Peyer's patch (tissue), 4 donors: Measurements from ENCODE around the gene EDA. TPM values are rescaled to one million over a fixed set of nuclear protein-coding genes. Genes with fewer than 3 reads are reported as not detected.
A peak's percentile ranks its signal among the peaks of the same experiment; 100 is the strongest.

Experiments
- DNase-seq, 3 donors: peaks; one replicate each; pipeline ENCODE4 v3.0.0-alpha.2; 2017 to 2019
- H3K27ac ChIP-seq, 4 donors: fragments of 200-600 bp; sonication (generic); one replicate each; pipeline ENCODE4 v1.5.1; 2016 to 2019
- H3K27me3 ChIP-seq, 2 donors: fragments of 200-600 bp; sonication (generic); one replicate each; pipeline ENCODE4 v1.5.1; 2019
- H3K36me3 ChIP-seq, 3 donors: fragments of 200-600 bp; sonication (generic); one replicate each; pipeline ENCODE4 v1.5.1; 2016 to 2019
- H3K4me1 ChIP-seq, 4 donors: fragments of 200-600 bp; sonication (generic); one replicate each; pipeline ENCODE4 v1.5.1; 2016 to 2019
- H3K4me3 ChIP-seq, 4 donors: fragments of 200-600 bp; sonication (generic); 1 replicate in 3 of 4; 2 replicates in 1 of 4; pipeline ENCODE4 v1.5.1; 2016 to 2019; ENCODE audit warnings: mild to moderate bottlenecking in 1 of 4
- H3K9me3 ChIP-seq, 4 donors: fragments of 200-600 bp; sonication (generic); one replicate each; pipeline ENCODE4 v1.5.1; 2016 to 2019; ENCODE audit warnings: mild to moderate bottlenecking in 1 of 4
- POLR2A ChIP-seq, 2 donors: fragments of 450-650 bp; IDR thresholded peaks; one replicate each; pipeline ENCODE4 v1.5.1; 2017; ENCODE audit warnings: antibody characterized with exemption in 2 of 2, mild to moderate bottlenecking in 2 of 2, moderate library complexity in 2 of 2
- total RNA-seq, 4 donors: library from RNA; depleted of rRNA; stranded (reverse); fragments of >200 nt; gene quantifications; one replicate each; pipeline ENCODE4 v1.1.0, GENCODE V29; 2016
- TF ChIP-seq, protein P1 (sequence below), 6 experiments: fragments of 450-650 bp in 4 of 6; fragments of 200-600 bp in 2 of 6; sonication (generic) in 1 of 6; IDR thresholded peaks; one replicate each; pipeline ENCODE4 v1.5.1; 2017 to 2019; ENCODE audit warnings: antibody characterized with exemption in 6 of 6, mild to moderate bottlenecking in 3 of 6, moderate library complexity in 1 of 6

EDA gene
- total RNA-seq, 4 donors from 2014 or later = 0.18 to 1.3 (median 1.0) TPM; not detected in 1

DNA sequence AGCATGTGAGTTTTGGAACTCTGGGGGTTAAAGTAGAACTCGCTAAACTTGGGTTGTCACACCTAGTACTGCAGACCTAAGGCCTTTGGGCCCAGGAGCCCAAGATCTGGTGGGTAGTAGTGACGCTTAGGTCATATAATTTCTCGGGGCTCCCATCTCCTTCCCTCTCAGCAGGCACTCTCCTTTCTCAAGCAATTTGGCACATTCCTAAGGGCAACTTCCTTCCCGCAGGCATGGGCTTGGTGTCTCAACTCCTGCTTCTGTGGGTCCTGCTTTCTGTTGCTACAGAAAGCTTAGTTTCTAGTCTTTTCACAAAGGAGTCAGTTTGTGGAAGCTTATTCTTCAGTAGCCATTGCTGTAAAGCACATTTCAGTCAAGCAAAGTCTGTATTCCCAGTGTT is 10.4 kb upstream of the EDA start:
- Histone ChIP-seq H3K9me3 (no peaks in the 10 kb centered on the region), H3K4me1 (no peaks in the 10 kb centered on the region), H3K27me3 (no peaks in the 10 kb centered on the region), H3K36me3 (no peaks in the 10 kb centered on the region), H3K4me3 (no peak overlapping the region), H3K27ac (no peak overlapping the region)
- TF ChIP-seq POLR2A (IDR thresholded peaks at IDR 0.05) = no peak
- TF ChIP-seq, protein P1, sequence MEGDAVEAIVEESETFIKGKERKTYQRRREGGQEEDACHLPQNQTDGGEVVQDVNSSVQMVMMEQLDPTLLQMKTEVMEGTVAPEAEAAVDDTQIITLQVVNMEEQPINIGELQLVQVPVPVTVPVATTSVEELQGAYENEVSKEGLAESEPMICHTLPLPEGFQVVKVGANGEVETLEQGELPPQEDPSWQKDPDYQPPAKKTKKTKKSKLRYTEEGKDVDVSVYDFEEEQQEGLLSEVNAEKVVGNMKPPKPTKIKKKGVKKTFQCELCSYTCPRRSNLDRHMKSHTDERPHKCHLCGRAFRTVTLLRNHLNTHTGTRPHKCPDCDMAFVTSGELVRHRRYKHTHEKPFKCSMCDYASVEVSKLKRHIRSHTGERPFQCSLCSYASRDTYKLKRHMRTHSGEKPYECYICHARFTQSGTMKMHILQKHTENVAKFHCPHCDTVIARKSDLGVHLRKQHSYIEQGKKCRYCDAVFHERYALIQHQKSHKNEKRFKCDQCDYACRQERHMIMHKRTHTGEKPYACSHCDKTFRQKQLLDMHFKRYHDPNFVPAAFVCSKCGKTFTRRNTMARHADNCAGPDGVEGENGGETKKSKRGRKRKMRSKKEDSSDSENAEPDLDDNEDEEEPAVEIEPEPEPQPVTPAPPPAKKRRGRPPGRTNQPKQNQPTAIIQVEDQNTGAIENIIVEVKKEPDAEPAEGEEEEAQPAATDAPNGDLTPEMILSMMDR (IDR thresholded peaks at IDR 0.05) = no peak
- no peak for DNase-seq

DNA sequence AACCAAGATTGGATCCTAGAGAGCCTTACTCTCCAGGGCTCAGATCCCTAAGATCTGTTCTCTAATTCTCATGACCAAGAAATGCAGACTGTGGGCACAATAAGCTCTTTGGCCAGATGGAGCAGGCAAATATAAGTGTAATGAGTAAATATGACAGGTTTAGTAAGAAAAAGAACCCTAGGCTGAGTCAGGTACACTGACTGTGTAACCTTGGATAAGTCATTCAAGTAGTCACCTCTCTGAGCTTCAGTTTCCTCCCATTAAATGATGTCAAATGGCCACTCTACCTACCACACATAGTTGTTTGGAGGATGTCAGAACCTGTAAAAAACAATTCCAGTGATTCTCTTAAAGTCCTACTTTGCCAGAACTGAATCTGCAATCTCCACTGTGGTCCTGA is 8.3 kb upstream of the EDA start:
- Histone ChIP-seq H3K27ac (no peak overlapping the region), H3K4me1 (no peaks in the 10 kb centered on the region), H3K27me3 (no peaks in the 10 kb centered on the region), H3K36me3 (no peaks in the 10 kb centered on the region), H3K4me3 (no peak overlapping the region), H3K9me3 (no peaks in the 10 kb centered on the region)
- TF ChIP-seq POLR2A (IDR thresholded peaks at IDR 0.05) = no peak
- TF ChIP-seq, protein P1 (IDR thresholded peaks at IDR 0.05) = no peak
- no peak for DNase-seq

DNA sequence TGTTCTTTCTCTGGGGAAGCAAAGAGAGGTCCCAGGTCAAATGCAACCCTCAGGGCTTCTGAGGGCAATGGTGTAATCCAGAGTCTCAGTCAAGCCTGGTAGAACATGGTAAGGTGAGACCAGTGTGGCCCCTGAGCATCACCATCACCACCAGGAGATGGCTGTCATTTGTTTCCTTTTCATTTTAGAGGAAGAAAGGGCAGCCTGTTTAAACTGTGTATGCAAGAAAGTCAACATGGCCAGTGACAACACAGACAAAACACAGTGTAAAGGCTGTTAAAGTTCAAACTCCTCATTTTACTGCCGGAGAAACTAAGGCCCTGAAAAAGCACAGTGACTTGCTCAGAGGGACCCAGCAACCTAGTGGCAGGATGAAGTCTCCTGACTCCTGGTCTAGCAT is 2.0 kb upstream of the EDA start:
- H3K27me3 ChIP-seq = no peaks in the 10 kb centered on the region
- H3K4me1 ChIP-seq = no peaks in the 10 kb centered on the region
- H3K27ac ChIP-seq = no peak overlapping the region
- DNase-seq = no peak
- TF ChIP-seq, protein P1 (IDR thresholded peaks at IDR 0.05) = no peak
- TF ChIP-seq POLR2A (IDR thresholded peaks at IDR 0.05) = no peak
- no peak overlapping the region for H3K4me3 ChIP-seq
- no peaks in the 10 kb centered on the region for H3K36me3 ChIP-seq
- no peaks in the 10 kb centered on the region for H3K9me3 ChIP-seq

DNA sequence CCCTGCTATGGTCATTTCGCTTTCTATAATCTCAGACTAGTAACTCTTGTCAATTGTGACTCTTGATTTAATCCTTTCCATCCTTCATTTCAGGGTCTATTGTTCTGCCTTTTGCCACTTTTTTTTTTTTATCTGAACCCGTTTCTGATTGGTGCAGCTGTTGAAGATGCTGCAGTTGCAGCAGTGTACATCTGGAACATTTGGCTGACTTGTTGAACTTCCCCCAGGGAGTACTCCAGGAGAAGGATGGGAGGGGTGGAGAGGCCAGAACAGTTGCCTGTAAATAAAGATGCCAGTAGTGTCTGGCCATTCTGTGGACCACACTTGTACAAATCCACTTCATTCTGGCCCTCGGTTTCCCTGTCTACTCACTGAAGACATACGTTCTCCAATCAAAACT is 1.0 kb upstream of the EDA start:
- H3K27me3 ChIP-seq = no peaks in the 10 kb centered on the region
- no peaks in the 10 kb centered on the region for H3K36me3 ChIP-seq
- no peak overlapping the region for H3K4me3 ChIP-seq
- no peak for DNase-seq
- H3K9me3 ChIP-seq = no peaks in the 10 kb centered on the region
- no peak for TF ChIP-seq POLR2A (IDR thresholded peaks at IDR 0.05)
- TF ChIP-seq, protein P1 (IDR thresholded peaks at IDR 0.05) = no peak
- H3K4me1 ChIP-seq = no peaks in the 10 kb centered on the region
- H3K27ac ChIP-seq = no peak overlapping the region

DNA sequence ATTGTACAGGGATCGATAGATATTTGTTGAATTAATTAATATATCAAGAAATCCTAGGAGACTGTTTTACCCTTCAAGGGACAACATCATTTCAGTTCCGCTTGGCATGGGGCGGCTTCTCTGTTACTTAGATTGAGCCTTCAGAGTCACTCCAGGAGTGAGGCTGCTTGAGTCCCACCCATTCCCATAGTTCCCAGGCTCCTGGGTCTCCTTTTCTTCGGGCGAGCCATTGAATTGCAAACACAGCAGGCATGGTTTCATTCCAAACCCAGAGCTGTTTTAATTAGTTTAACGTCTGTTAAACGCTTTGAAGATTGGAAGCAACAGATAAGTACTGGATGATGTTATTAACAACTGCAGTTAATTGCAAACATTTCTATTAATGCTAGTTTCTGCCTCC is 571 bp upstream of the EDA start:
- H3K27ac ChIP-seq = no peak overlapping the region
- H3K4me1 ChIP-seq = no peaks in the 10 kb centered on the region

More for the DNA sequence above, 571 bp upstream of the EDA start:
- Histone ChIP-seq H3K9me3 (no peaks in the 10 kb centered on the region), H3K36me3 (no peaks in the 10 kb centered on the region), H3K4me3 (peak overlapping the region in 1 of 4 donors; percentile 60), H3K27me3 (no peaks in the 10 kb centered on the region)
- DNase-seq = no peak
- TF ChIP-seq, protein P1 (IDR thresholded peaks at IDR 0.05) = no peak
- no peak for TF ChIP-seq POLR2A (IDR thresholded peaks at IDR 0.05)
